Islet precursor cell (in vitro differentiated cells): ENCODE data around the gene EDEM3.

Source experiments
- DNase-seq: peaks from one replicate; pipeline ENCODE4 v3.0.0-alpha.2; 2018

EDEM3 gene

GRCh38 chr1:184664661-184665060, 90.0 kb downstream of the EDEM3 start:
- DNase-seq = no peak

GRCh38 chr1:184664042-184664660, 90.5 kb downstream of the EDEM3 start:
- DNase-seq = peak; percentile 89

GRCh38 chr1:184661801-184662200, 92.9 kb downstream of the EDEM3 start:
- no peak for DNase-seq

GRCh38 chr1:184660462-184661191, 94.0 kb downstream of the EDEM3 start:
- no peak for DNase-seq

GRCh38 chr1:184658055-184658454, 96.6 kb downstream of the EDEM3 start:
- DNase-seq = no peak

- no peak for DNase-seq
Measured at GRCh38 chr1:184656221-184656620, 98.4 kb downstream of the EDEM3 start.

- no peak for DNase-seq
Measured at GRCh38 chr1:184655185-184655584, 99.5 kb downstream of the EDEM3 start.

GRCh38 chr1:184650177-184650866, 104.3 kb downstream of the EDEM3 start:
- no peak for DNase-seq

- DNase-seq = no peak
Measured at GRCh38 chr1:184649451-184649888, 105.2 kb downstream of the EDEM3 start.

- DNase-seq = no peak
Measured at GRCh38 chr1:184648856-184649201, 105.8 kb downstream of the EDEM3 start.

- no peak for DNase-seq
Measured at GRCh38 chr1:184648160-184648855, 106.3 kb downstream of the EDEM3 start.

- DNase-seq = no peak
Measured at GRCh38 chr1:184647471-184647870, 107.2 kb downstream of the EDEM3 start.

GRCh38 chr1:184646824-184647223, 107.8 kb downstream of the EDEM3 start:
- no peak for DNase-seq

- DNase-seq = no peak
Measured at GRCh38 chr1:184646178-184646701, 108.4 kb downstream of the EDEM3 start.

GRCh38 chr1:184644771-184645170, 109.9 kb downstream of the EDEM3 start:
- DNase-seq = no peak

- DNase-seq = no peak
Measured at GRCh38 chr1:184643661-184644060, 111.0 kb downstream of the EDEM3 start.

- no peak for DNase-seq
Measured at GRCh38 chr1:184641894-184642293, 112.8 kb downstream of the EDEM3 start.

- no peak for DNase-seq
Measured at GRCh38 chr1:184640505-184640904, 114.2 kb downstream of the EDEM3 start.
